HEK293 (cell line): Measurements from ENCODE around the gene RPUSD1.

Source experiments
- ATF2 ChIP-seq: fragments of 450-650 bp; formaldehyde crosslinking; IDR thresholded peaks from 2 replicates; pipeline ENCODE4 v1.5.1; 2016; ENCODE audit warnings: missing biosample characterization, missing genetic modification characterization, low read depth
- EGR2 ChIP-seq: fragments of 450-650 bp; formaldehyde crosslinking; IDR thresholded peaks from 2 replicates; pipeline ENCODE4 v1.5.1; 2016; ENCODE audit warnings: low read depth, missing biosample characterization, missing genetic modification characterization
- HIC1 ChIP-seq: fragments of 450-650 bp; formaldehyde crosslinking; IDR thresholded peaks from 2 replicates; pipeline ENCODE4 v1.5.1; 2016; ENCODE audit warnings: missing biosample characterization, missing genetic modification characterization
- HOXA7 ChIP-seq: sonication (generic); formaldehyde crosslinking; IDR thresholded peaks from 2 replicates; pipeline ENCODE4 v1.8.1; 2022; ENCODE audit warnings: missing genetic modification reagents, borderline replicate concordance
- KLF1 ChIP-seq: fragments of 450-650 bp; formaldehyde crosslinking; IDR thresholded peaks from 2 replicates; pipeline ENCODE4 v1.5.1; 2016; ENCODE audit warnings: missing biosample characterization, missing genetic modification characterization
- PRDM4 ChIP-seq: fragments of 450-650 bp; formaldehyde crosslinking; IDR thresholded peaks from 2 replicates; pipeline ENCODE4 v1.5.1; 2017; ENCODE audit warnings: missing biosample characterization, missing genetic modification characterization
- SALL2 ChIP-seq: fragments of 450-650 bp; formaldehyde crosslinking; IDR thresholded peaks from 2 replicates; pipeline ENCODE4 v1.5.0; 2017; ENCODE audit warnings: missing biosample characterization, mild to moderate bottlenecking, missing genetic modification characterization, borderline replicate concordance
- TRIM28 ChIP-seq: IDR thresholded peaks from 2 replicates; pipeline ENCODE4 v1.6.1; 2011; ENCODE audit warnings: low read length, control low read depth, borderline replicate concordance
- WT1 ChIP-seq: fragments of 450-650 bp; formaldehyde crosslinking; IDR thresholded peaks from 2 replicates; pipeline ENCODE4 v1.5.1; 2016; ENCODE audit warnings: missing biosample characterization, missing genetic modification characterization
- YY2 ChIP-seq: fragments of 450-650 bp; formaldehyde crosslinking; IDR thresholded peaks from 2 replicates; pipeline ENCODE4 v1.5.1; 2016; ENCODE audit warnings: missing biosample characterization, missing genetic modification characterization
- ZBTB26 ChIP-seq: fragments of 450-650 bp; formaldehyde crosslinking; optimal IDR thresholded peaks from 2 replicates; pipeline ENCODE3; 2016; ENCODE audit warnings: missing biosample characterization, mild to moderate bottlenecking, missing genetic modification characterization
- ZIC2 ChIP-seq: fragments of 450-650 bp; formaldehyde crosslinking; IDR thresholded peaks from 2 replicates; pipeline ENCODE4 v1.5.1; 2016; ENCODE audit warnings: missing biosample characterization, missing genetic modification characterization
- ZNF133 ChIP-seq: fragments of 450-650 bp; formaldehyde crosslinking; IDR thresholded peaks from 2 replicates; pipeline ENCODE4 v1.5.1; 2016; ENCODE audit warnings: missing biosample characterization, missing genetic modification characterization
- ZNF140 ChIP-seq: fragments of 450-650 bp; formaldehyde crosslinking; IDR thresholded peaks from 2 replicates; pipeline ENCODE4 v1.5.1; 2016; ENCODE audit warnings: missing biosample characterization, missing genetic modification characterization
- ZNF174 ChIP-seq: fragments of 450-650 bp; formaldehyde crosslinking; IDR thresholded peaks from 2 replicates; pipeline ENCODE4 v1.5.0; 2017; ENCODE audit warnings: missing biosample characterization, mild to moderate bottlenecking, missing genetic modification characterization
- ZNF184 ChIP-seq: fragments of 450-650 bp; IDR thresholded peaks from 2 replicates; pipeline ENCODE4 v1.5.1; 2018; ENCODE audit warnings: missing biosample characterization, mild to moderate bottlenecking, missing genetic modification characterization
- ZNF248 ChIP-seq: fragments of 450-650 bp; formaldehyde crosslinking; IDR thresholded peaks from 2 replicates; pipeline ENCODE4 v1.5.1; 2017; ENCODE audit warnings: missing biosample characterization, missing genetic modification characterization
- ZNF416 ChIP-seq: fragments of 450-650 bp; formaldehyde crosslinking; IDR thresholded peaks from 2 replicates; pipeline ENCODE4 v1.5.1; 2016; ENCODE audit warnings: missing biosample characterization, missing genetic modification characterization
- ZNF473 ChIP-seq: fragments of 450-650 bp; formaldehyde crosslinking; IDR thresholded peaks from 2 replicates; pipeline ENCODE4 v1.5.1; 2017; ENCODE audit warnings: missing biosample characterization, missing genetic modification characterization
- ZNF518A ChIP-seq: fragments of 450-650 bp; formaldehyde crosslinking; conservative IDR thresholded peaks from 2 replicates; pipeline ENCODE4 v1.5.1; 2016; ENCODE audit warnings: low read depth, missing biosample characterization, missing genetic modification characterization
- ZNF548 ChIP-seq: fragments of 450-650 bp; formaldehyde crosslinking; IDR thresholded peaks from 2 replicates; pipeline ENCODE4 v1.5.1; 2016; ENCODE audit warnings: missing biosample characterization, missing genetic modification characterization
- ZNF555 ChIP-seq: fragments of 450-650 bp; formaldehyde crosslinking; conservative IDR thresholded peaks from 2 replicates; pipeline ENCODE4 v1.5.1; 2017; ENCODE audit warnings: missing biosample characterization, mild to moderate bottlenecking, missing genetic modification characterization, inconsistent platforms
- ZNF600 ChIP-seq: fragments of 450-650 bp; formaldehyde crosslinking; IDR thresholded peaks from 2 replicates; pipeline ENCODE4 v1.5.1; 2016; ENCODE audit warnings: missing biosample characterization, missing genetic modification characterization
- ZNF626 ChIP-seq: fragments of 450-650 bp; sonication (Bioruptor Pico); formaldehyde crosslinking; IDR thresholded peaks from 2 replicates; pipeline ENCODE4 v1.5.1; 2018; ENCODE audit warnings: missing biosample characterization, missing genetic modification characterization, inconsistent platforms
- ZNF654 ChIP-seq: fragments of 450-650 bp; formaldehyde crosslinking; IDR thresholded peaks from 2 replicates; pipeline ENCODE4 v1.5.1; 2016; ENCODE audit warnings: low read depth, missing biosample characterization, missing genetic modification characterization
- ZNF670 ChIP-seq: fragments of 450-650 bp; formaldehyde crosslinking; IDR thresholded peaks from 2 replicates; pipeline ENCODE4 v1.5.1; 2016; ENCODE audit warnings: missing biosample characterization, missing genetic modification characterization, low read depth
- ZNF701 ChIP-seq: fragments of 450-650 bp; formaldehyde crosslinking; IDR thresholded peaks from 2 replicates; pipeline ENCODE4 v1.5.1; 2016; ENCODE audit warnings: missing biosample characterization, missing genetic modification characterization

Gene RPUSD1

GRCh38 chr16:807347-808084 is 19.3 kb upstream of the RPUSD1 start (continued):
- no peak for TF ChIP-seq PRDM4 (tag by site-specific recombination)
- no peak for TF ChIP-seq ZNF184 (tag by site-specific recombination)
- TF ChIP-seq ZNF548 (tag by site-specific recombination) = no peak
- no peak for TF ChIP-seq ZNF473 (tag by site-specific recombination)
- no peak for TF ChIP-seq ZNF701 (tag by site-specific recombination)
- no peak for TF ChIP-seq WT1 (tag by site-specific recombination)
- TF ChIP-seq HOXA7 (CRISPR knock-in tag) = no peak
- no peak for TF ChIP-seq ZNF654 (tag by site-specific recombination)
- peak; percentile 92 for TF ChIP-seq ZBTB26 (tag by site-specific recombination)
- no peak for TF ChIP-seq ZNF626 (tag by site-specific recombination)
- no peak for TF ChIP-seq ZNF600
- no peak for TF ChIP-seq ZNF248 (tag by site-specific recombination)
- no peak for TF ChIP-seq ZNF133 (tag by site-specific recombination)
- no peak for TF ChIP-seq ZNF140 (tag by site-specific recombination)
- no peak for TF ChIP-seq EGR2 (tag by site-specific recombination)
- no peak for TF ChIP-seq SALL2 (tag by site-specific recombination)
- no peak for TF ChIP-seq ZNF555 (tag by site-specific recombination)
- TF ChIP-seq HIC1 (tag by site-specific recombination) = 0 out of 2 replicates have a peak, but pooled peaks have one; percentile 9
- TF ChIP-seq ATF2 = peak; percentile 96
- TF ChIP-seq ZNF174 (tag by site-specific recombination) = no peak
- TF ChIP-seq ZIC2 = 0 out of 2 replicates have a peak, but pooled peaks have one; percentile 13
- no peak for TF ChIP-seq ZNF670 (tag by site-specific recombination)
- no peak for TF ChIP-seq TRIM28
- peak; percentile 89 for TF ChIP-seq ZNF518A
- TF ChIP-seq ZNF416 (tag by site-specific recombination) = no peak
- TF ChIP-seq YY2 (tag by site-specific recombination) = peak; percentile 86
- TF ChIP-seq KLF1 (tag by site-specific recombination) = peak; percentile 20; the same call in 1 of the 2 replicates
